C1 segment of cervical spinal cord (tissue), 14 donors: ENCODE data around the gene TTC28.
A peak's percentile ranks its signal among the peaks of the same experiment; 100 is the strongest.

Experiments used
- DNase-seq, 14 donors: peaks; one replicate each; lab custom pipeline; 2025; lab: John Stamatoyannopoulos, UW

Gene TTC28

GRCh38 chr22:27972732-27973698 lies 706.6 kb downstream of the TTC28 start:
- no peak for DNase-seq

GRCh38 chr22:27971926-27972325 lies 707.7 kb downstream of the TTC28 start:
- no peak for DNase-seq

GRCh38 chr22:27970596-27971220 lies 708.9 kb downstream of the TTC28 start:
- DNase-seq = no peak

GRCh38 chr22:27966168-27967064 lies 713.2 kb downstream of the TTC28 start:
- no peak for DNase-seq

- peak in 1 of 14 donors; percentile 3 for DNase-seq
Observed at GRCh38 chr22:27962268-27963044, 717.2 kb downstream of the TTC28 start.

- no peak for DNase-seq
Observed at GRCh38 chr22:27961680-27962079, 718.0 kb downstream of the TTC28 start.

- DNase-seq = no peak
Observed at GRCh38 chr22:27961182-27961581, 718.5 kb downstream of the TTC28 start.

GRCh38 chr22:27959335-27960090 lies 720.1 kb downstream of the TTC28 start:
- no peak for DNase-seq

GRCh38 chr22:27952779-27953178 lies 726.9 kb downstream of the TTC28 start:
- no peak for DNase-seq

- no peak for DNase-seq
Observed at GRCh38 chr22:27952091-27952490, 727.5 kb downstream of the TTC28 start.

GRCh38 chr22:27949421-27949820 lies 730.2 kb downstream of the TTC28 start:
- DNase-seq = no peak

- no peak for DNase-seq
Observed at GRCh38 chr22:27948569-27948968, 731.1 kb downstream of the TTC28 start.

- DNase-seq = no peak
Observed at GRCh38 chr22:27947448-27947847, 732.2 kb downstream of the TTC28 start.

GRCh38 chr22:27941143-27941542 lies 738.5 kb downstream of the TTC28 start:
- no peak for DNase-seq

- DNase-seq = no peak
Observed at GRCh38 chr22:27937453-27937852, 742.2 kb downstream of the TTC28 start.

- DNase-seq = no peak
Observed at GRCh38 chr22:27935897-27936296, 743.7 kb downstream of the TTC28 start.

GRCh38 chr22:27934069-27934468 lies 745.6 kb downstream of the TTC28 start:
- no peak for DNase-seq

- no peak for DNase-seq
Observed at GRCh38 chr22:27933186-27933983, 746.3 kb downstream of the TTC28 start.

- DNase-seq = no peak
Observed at GRCh38 chr22:27930331-27931060, 749.1 kb downstream of the TTC28 start.
